GM21619 (cell line): ENCODE measurements around the gene CYS1.
A peak's percentile ranks its signal among the peaks of the same experiment; 100 is the strongest.

Source experiments
- ATAC-seq: cut with Tn5 transposase; IDR thresholded peaks from one replicate; pipeline ENCODE4 v1.9.1; 2021; ENCODE audit not compliant: unreplicated experiment

The CYS1 gene

GRCh38 chr2:10048501-10049171 is 31.6 kb downstream of the CYS1 start:
- ATAC-seq: no peak

- ATAC-seq: no peak
Measured at GRCh38 chr2:10047616-10048500, 32.4 kb downstream of the CYS1 start.

GRCh38 chr2:10046931-10047330 is 33.3 kb downstream of the CYS1 start:
- ATAC-seq: no peak

- ATAC-seq: no peak
Measured at GRCh38 chr2:10045561-10046355, 34.5 kb downstream of the CYS1 start.

GRCh38 chr2:10043906-10044601 is 36.2 kb downstream of the CYS1 start:
- peak; percentile 48 for ATAC-seq

GRCh38 chr2:10043256-10043905 is 36.8 kb downstream of the CYS1 start, which contains the start of gene KLF11:
Gene KLF11, plus strand, starts transcription at chr2:10043550. Its CDS starts 167 bp downstream, at chr2:10043717.
- ATAC-seq: peak; percentile 63

- no peak for ATAC-seq
Measured at GRCh38 chr2:10042301-10043161, 37.7 kb downstream of the CYS1 start.

- no peak for ATAC-seq
Measured at GRCh38 chr2:10041711-10042110, 38.5 kb downstream of the CYS1 start.

GRCh38 chr2:10039658-10040410 is 40.4 kb downstream of the CYS1 start:
- ATAC-seq: no peak

GRCh38 chr2:10038716-10039115 is 41.5 kb downstream of the CYS1 start:
- no peak for ATAC-seq

GRCh38 chr2:10038123-10038522 is 42.1 kb downstream of the CYS1 start:
- no peak for ATAC-seq

- peak; percentile 50 for ATAC-seq
Measured at GRCh38 chr2:10036095-10036884, 43.9 kb downstream of the CYS1 start.

GRCh38 chr2:10035633-10036032 is 44.6 kb downstream of the CYS1 start:
- ATAC-seq: no peak

- ATAC-seq: no peak
Measured at GRCh38 chr2:10035053-10035422, 45.2 kb downstream of the CYS1 start.

GRCh38 chr2:10034333-10035052 is 45.7 kb downstream of the CYS1 start:
- ATAC-seq: no peak

- ATAC-seq: no peak
Measured at GRCh38 chr2:10033251-10034006, 46.8 kb downstream of the CYS1 start.

GRCh38 chr2:10032746-10033105 is 47.5 kb downstream of the CYS1 start:
- no peak for ATAC-seq
